Transverse colon (tissue), 3 donors: ENCODE data around the gene DCUN1D5.

Experiments
- POLR2A ChIP-seq: fragments of 450-650 bp; IDR thresholded peaks from one replicate; pipeline ENCODE4 v1.6.1; 2016; ENCODE audit warnings: antibody characterized with exemption, mild to moderate bottlenecking, moderate library complexity
- TF ChIP-seq, protein P1 (sequence below), 5 experiments: fragments of 200-600 bp in 3 of 5; fragments of 450-650 bp in 2 of 5; sonication (generic) in 3 of 5; IDR thresholded peaks; 1 replicate in 2 of 5; 2 replicates in 3 of 5; pipeline ENCODE4 v1.5.1; 2016 to 2017; ENCODE audit warnings: antibody characterized with exemption in 5 of 5, inconsistent platforms in 3 of 5, mild to moderate bottlenecking in 2 of 5, moderate library complexity in 1 of 5

DNA sequence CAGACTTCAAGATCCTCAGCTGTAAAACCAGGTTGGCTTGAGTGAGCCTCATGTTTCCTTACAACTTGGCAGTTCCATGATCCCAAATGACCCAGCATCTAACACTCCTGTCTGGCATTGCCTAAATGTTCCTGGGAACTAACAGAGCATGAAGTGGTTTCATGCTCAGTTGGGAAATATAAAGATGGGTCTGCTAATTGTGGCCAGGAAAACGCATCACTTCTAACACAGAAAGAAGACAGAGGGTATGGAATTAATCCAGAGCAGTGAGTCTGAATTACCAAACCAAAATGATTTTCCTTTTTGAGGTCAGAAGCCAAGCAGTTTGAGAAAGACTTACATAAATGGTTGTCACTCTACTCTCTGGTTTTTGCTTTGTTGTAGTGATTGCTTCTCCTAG lies 75.9 kb downstream of the DCUN1D5 start:
- no peak for TF ChIP-seq POLR2A
- TF ChIP-seq, protein P1, sequence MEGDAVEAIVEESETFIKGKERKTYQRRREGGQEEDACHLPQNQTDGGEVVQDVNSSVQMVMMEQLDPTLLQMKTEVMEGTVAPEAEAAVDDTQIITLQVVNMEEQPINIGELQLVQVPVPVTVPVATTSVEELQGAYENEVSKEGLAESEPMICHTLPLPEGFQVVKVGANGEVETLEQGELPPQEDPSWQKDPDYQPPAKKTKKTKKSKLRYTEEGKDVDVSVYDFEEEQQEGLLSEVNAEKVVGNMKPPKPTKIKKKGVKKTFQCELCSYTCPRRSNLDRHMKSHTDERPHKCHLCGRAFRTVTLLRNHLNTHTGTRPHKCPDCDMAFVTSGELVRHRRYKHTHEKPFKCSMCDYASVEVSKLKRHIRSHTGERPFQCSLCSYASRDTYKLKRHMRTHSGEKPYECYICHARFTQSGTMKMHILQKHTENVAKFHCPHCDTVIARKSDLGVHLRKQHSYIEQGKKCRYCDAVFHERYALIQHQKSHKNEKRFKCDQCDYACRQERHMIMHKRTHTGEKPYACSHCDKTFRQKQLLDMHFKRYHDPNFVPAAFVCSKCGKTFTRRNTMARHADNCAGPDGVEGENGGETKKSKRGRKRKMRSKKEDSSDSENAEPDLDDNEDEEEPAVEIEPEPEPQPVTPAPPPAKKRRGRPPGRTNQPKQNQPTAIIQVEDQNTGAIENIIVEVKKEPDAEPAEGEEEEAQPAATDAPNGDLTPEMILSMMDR (IDR thresholded peaks at IDR 0.05) = no peak
